Endothelial cell of hepatic sinusoid (primary cell): ENCODE measurements around the gene CHPF2.

ENCODE experiments used
- in situ Hi-C: cut with HindIII; loops from 2 replicates; pipeline ENCODE4 v1.10.0; 2017; ENCODE audit warnings: low sequenced_read_pairs

Gene CHPF2

GRCh38 chr7:151281686-151282085 is 49.4 kb downstream of the CHPF2 start:
- in situ Hi-C loops, result no loop called here

DNA sequence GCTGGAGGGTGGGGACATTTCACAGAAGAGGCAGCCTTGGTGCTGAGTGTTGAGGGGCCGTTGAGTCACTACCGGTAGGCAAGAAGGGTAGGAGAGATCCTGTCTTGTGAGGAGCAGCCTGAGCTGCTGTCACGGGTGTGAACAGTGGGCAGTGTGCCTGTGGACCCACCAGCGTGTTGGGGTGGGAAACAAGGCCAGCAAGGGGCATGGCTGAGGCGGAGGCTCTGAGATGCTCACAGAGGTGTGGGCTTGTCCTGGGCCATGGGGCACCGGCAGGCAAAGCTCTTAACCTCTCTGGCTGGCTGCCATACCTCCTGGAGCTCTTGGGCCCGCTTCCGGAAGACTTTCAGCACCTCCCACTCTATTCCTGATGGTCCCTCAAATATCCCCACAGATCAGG is 49.8 kb downstream of the CHPF2 start:
- in situ Hi-C loops, result no loop called here

DNA sequence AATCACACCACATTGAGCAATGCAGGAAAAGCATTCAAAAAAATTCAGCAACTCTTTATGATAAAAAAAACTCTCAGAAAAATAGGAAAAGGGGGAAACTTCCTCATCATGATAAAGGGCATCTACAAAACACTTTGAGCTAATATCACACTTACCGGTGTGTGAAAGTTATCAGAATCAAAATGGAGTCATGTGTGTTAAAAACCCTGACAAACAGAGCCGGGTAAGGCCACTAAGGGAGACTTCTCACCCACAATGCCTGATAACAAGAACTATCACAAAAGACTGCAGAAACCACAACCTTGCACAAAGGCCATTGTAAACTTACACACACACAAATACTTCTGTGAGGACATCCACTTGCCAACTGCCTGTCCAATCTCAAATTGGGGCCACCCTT is 51.0 kb downstream of the CHPF2 start:
- in situ Hi-C loops, result no loop called here

- in situ Hi-C loops, result no loop called here
These were observed 53.9 kb downstream of the CHPF2 start for GRCh38 chr7:151286148-151286547.
